ENCODE measurements around the gene SP4.
"Not testable (repeated sequence)": the region's sequence is repeated elsewhere in the genome, so short reads cannot be mapped to it uniquely, and the experiment has no call there.

SP4 gene

GRCh38 chr7:21532485-21532884, 104.6 kb downstream of the SP4 start:
- not testable (repeated sequence) for DNase-seq

GRCh38 chr7:21533646-21534045, 105.8 kb downstream of the SP4 start:
- not testable (repeated sequence) for DNase-seq

- DNase-seq: not testable (repeated sequence)
Observed at GRCh38 chr7:21536445-21537118, 108.7 kb downstream of the SP4 start.

GRCh38 chr7:21538936-21539495, 111.1 kb downstream of the SP4 start:
- DNase-seq: no peak

GRCh38 chr7:21542891-21543527, 115.1 kb downstream of the SP4 start, which contains the start of gene DNAH11:
DNAH11 (plus strand) TSS chr7:21543039; CDS start chr7:21543246, 207 bp downstream.
- DNase-seq: no peak

GRCh38 chr7:21543528-21544302, 115.8 kb downstream of the SP4 start:
- no peak for DNase-seq

GRCh38 chr7:21544303-21544656, 116.4 kb downstream of the SP4 start:
- no peak for DNase-seq

- DNase-seq: no peak
Observed at GRCh38 chr7:21544715-21545114, 116.8 kb downstream of the SP4 start.

GRCh38 chr7:21547501-21547900, 119.6 kb downstream of the SP4 start:
- DNase-seq: no peak

GRCh38 chr7:21548491-21548890, 120.6 kb downstream of the SP4 start:
- no peak for DNase-seq

- no peak for DNase-seq
Observed at GRCh38 chr7:21550076-21550475, 122.2 kb downstream of the SP4 start.

GRCh38 chr7:21550821-21551531, 123.1 kb downstream of the SP4 start:
- DNase-seq: no peak

- no peak for DNase-seq
Observed at GRCh38 chr7:21562385-21562784, 134.5 kb downstream of the SP4 start.
